Placental epithelial cell (primary cell): ENCODE measurements around the gene OR2J2. TPM values are rescaled to one million over a fixed set of nuclear protein-coding genes. Genes with fewer than 3 reads are reported as not detected.

Source experiments
- total RNA-seq: library from RNA; depleted of rRNA; stranded (reverse); fragments of >200 nt; gene quantifications from 2 replicates; pipeline ENCODE4 v1.2.3, GENCODE V29; 2012

OR2J2 gene
- total RNA-seq, result not detected in 2 replicates

GRCh38 chr6:29170607-29171006, at the start of gene OR2J2:
Gene OR2J2 (plus strand): TSS chr6:29170907. CDS start chr6:29173636, 2,729 bp downstream.

Other genes with a start within 250 kb of the OR2J2 start
- gene TRIM27, start 246.9 kb upstream of the OR2J2 start, total RNA-seq, result 52.8 and 61.6 TPM in 2 replicates
- gene ZNF311, start 165.6 kb upstream of the OR2J2 start, total RNA-seq, result 1.6 and 2.4 TPM in 2 replicates
- not detected in 2 replicates for gene OR2W1, start 125.7 kb upstream of the OR2J2 start, total RNA-seq
- not detected in 2 replicates for gene OR2B3, start 83.6 kb upstream of the OR2J2 start, total RNA-seq
- gene OR2J1, start 71.4 kb upstream of the OR2J2 start, total RNA-seq, result not detected in 2 replicates
- gene OR2J3, start 62.8 kb upstream of the OR2J2 start, total RNA-seq, result not detected in 2 replicates
- gene OR14J1, start 130.8 kb downstream of the OR2J2 start, total RNA-seq, result not detected in 2 replicates
- not detected in 2 replicates for gene OR5V1, start 198.0 kb downstream of the OR2J2 start, total RNA-seq
- not detected in 2 replicates for gene OR12D3, start 204.4 kb downstream of the OR2J2 start, total RNA-seq
- gene OR12D2, start 224.7 kb downstream of the OR2J2 start, total RNA-seq, result not detected in 2 replicates
- not detected in 2 replicates for gene OR12D1, start 244.0 kb downstream of the OR2J2 start, total RNA-seq